Testis (tissue), 2 donors: ENCODE data around the gene CFAP20DC.

Experiments used
- POLR2A ChIP-seq: fragments of 450-650 bp; IDR thresholded peaks from one replicate; pipeline ENCODE4 v1.6.1; 2017; ENCODE audit warnings: antibody characterized with exemption, mild to moderate bottlenecking, moderate library complexity
- TF ChIP-seq, protein P1 (sequence below), 3 experiments: fragments of 450-650 bp in 2 of 3; fragments of 200-600 bp in 1 of 3; sonication (generic) in 1 of 3; IDR thresholded peaks; one replicate each; pipeline ENCODE4 v1.5.1; 2016 to 2019; ENCODE audit warnings: antibody characterized with exemption in 3 of 3, mild to moderate bottlenecking in 2 of 3, moderate library complexity in 1 of 3

DNA sequence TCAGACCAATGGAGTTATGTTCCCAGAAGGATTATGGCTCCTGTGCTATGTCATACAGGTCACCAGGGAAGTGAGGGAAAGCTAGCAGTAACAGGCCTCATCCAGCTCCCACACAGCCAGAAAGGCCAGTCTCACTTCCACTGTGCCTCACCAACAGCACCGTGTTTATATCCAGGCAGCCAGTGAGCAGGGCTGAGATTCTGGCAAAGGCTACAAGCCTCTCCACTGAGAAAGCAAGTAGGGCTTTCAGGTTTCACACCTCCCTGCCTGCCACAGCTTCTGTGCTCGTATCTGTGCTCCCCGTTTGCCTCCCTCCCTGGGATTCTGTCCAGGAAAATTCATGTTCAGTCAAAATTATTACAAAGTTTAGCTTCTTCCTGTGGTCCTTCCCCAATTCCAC, 14.9 kb upstream of the CFAP20DC start:
- TF ChIP-seq, protein P1, sequence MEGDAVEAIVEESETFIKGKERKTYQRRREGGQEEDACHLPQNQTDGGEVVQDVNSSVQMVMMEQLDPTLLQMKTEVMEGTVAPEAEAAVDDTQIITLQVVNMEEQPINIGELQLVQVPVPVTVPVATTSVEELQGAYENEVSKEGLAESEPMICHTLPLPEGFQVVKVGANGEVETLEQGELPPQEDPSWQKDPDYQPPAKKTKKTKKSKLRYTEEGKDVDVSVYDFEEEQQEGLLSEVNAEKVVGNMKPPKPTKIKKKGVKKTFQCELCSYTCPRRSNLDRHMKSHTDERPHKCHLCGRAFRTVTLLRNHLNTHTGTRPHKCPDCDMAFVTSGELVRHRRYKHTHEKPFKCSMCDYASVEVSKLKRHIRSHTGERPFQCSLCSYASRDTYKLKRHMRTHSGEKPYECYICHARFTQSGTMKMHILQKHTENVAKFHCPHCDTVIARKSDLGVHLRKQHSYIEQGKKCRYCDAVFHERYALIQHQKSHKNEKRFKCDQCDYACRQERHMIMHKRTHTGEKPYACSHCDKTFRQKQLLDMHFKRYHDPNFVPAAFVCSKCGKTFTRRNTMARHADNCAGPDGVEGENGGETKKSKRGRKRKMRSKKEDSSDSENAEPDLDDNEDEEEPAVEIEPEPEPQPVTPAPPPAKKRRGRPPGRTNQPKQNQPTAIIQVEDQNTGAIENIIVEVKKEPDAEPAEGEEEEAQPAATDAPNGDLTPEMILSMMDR (IDR thresholded peaks at IDR 0.05): no peak
- no peak for TF ChIP-seq POLR2A
